ENCODE data around the gene FALEC.

FALEC gene

DNA sequence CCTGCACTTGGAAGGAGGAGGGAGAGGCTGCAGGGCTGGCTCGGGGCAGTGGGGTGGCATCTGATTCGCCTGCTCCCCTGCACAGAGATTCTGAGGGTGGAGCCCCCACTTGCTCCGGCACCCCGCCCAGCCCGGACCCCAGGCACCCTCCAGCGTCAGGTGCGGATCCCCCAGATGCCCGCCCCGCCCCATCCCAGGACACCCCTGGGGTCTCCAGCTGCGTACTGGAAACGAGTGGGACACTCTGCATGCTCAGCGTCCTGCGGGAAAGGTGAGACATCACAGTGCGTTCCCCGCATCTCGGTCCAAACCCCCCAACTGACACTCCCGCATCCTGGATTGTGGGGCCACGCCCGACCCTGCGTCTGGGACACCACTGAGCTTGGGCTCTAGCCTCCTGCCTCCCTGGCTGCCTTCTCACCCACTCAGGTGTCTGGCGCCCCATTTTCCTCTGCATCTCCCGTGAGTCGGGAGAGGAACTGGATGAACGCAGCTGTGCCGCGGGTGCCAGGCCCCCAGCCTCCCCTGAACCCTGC, 41.6 kb downstream of the FALEC start:
- TF ChIP-seq, protein P1, sequence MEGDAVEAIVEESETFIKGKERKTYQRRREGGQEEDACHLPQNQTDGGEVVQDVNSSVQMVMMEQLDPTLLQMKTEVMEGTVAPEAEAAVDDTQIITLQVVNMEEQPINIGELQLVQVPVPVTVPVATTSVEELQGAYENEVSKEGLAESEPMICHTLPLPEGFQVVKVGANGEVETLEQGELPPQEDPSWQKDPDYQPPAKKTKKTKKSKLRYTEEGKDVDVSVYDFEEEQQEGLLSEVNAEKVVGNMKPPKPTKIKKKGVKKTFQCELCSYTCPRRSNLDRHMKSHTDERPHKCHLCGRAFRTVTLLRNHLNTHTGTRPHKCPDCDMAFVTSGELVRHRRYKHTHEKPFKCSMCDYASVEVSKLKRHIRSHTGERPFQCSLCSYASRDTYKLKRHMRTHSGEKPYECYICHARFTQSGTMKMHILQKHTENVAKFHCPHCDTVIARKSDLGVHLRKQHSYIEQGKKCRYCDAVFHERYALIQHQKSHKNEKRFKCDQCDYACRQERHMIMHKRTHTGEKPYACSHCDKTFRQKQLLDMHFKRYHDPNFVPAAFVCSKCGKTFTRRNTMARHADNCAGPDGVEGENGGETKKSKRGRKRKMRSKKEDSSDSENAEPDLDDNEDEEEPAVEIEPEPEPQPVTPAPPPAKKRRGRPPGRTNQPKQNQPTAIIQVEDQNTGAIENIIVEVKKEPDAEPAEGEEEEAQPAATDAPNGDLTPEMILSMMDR (IDR thresholded peaks at IDR 0.05), result no peak

DNA sequence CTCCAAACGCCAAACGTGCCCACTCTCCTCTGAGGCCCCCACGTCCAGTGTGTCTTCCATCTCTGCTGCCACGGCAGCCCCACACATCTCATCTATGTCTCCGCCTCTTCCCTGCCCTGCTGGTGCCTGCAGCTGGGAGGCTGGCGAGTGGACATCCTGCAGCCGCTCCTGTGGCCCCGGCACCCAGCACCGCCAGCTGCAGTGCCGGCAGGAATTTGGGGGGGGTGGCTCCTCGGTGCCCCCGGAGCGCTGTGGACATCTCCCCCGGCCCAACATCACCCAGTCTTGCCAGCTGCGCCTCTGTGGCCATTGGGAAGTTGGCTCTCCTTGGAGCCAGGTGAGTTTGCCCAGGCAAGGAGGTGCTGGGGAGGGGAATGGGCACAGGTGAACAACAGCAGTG, 42.3 kb downstream of the FALEC start:
- TF ChIP-seq, protein P1 (IDR thresholded peaks at IDR 0.05), result no peak

DNA sequence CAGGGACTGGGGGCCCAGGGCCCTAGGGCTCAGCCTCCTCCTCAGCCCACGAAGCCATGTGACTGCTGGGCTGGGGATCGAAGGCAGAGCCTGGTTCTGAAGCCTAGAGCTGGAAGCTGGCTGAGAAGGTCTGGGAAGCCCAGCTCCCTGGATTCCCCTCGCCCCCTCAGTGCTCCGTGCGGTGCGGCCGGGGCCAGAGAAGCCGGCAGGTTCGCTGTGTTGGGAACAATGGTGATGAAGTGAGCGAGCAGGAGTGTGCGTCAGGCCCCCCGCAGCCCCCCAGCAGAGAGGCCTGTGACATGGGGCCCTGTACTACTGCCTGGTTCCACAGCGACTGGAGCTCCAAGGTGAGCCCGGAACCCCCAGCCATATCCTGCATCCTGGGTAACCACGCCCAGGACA, 42.8 kb downstream of the FALEC start:
- TF ChIP-seq, protein P1 (IDR thresholded peaks at IDR 0.05), result no peak

DNA sequence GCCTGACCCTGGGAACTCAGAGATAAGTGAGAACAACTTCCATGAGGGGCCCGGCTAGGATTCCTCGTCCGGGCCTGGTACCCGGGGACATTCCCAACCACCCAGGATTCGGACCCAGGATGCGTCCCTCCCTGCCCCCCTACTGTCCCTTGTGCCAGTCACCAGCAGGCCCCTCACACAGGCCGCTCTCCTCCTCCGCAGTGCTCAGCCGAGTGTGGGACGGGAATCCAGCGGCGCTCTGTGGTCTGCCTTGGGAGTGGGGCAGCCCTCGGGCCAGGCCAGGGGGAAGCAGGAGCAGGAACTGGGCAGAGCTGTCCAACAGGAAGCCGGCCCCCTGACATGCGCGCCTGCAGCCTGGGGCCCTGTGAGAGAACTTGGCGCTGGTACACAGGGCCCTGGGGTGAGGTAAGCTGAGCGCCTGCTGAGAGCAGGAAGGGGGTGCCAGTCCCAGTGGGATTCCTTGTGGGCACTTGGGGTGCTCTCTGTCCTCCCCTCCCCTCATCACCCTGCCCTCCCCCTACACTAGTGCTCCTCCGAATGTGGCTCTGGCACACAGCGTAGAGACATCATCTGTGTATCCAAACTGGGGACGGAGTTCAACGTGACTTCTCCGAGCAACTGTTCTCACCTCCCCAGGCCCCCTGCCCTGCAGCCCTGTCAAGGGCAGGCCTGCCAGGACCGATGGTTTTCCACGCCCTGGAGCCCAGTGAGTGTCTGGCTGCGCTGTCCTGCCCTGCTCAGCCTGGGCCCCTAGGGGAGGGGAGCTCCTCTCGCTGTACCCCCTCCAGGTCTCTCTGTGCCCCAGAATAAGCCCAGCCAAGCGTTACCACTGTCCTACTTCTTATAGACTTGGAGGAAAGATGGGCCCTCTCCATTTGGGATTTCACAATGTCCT, 43.5 kb downstream of the FALEC start:
- TF ChIP-seq, protein P1 (IDR thresholded peaks at IDR 0.05), result no peak

DNA sequence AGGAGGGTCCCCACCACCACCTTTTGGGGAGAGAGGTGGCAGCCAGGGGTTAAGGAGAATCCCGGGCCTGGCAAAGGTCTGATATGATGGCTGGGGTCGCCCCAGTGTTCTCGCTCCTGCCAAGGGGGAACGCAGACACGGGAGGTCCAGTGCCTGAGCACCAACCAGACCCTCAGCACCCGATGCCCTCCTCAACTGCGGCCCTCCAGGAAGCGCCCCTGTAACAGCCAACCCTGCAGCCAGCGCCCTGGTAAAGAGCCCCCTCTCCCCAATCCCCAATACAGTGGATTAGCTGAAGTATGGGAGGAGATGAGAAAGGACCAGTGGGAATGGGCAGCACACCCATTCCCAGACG, 44.1 kb downstream of the FALEC start:
- TF ChIP-seq, protein P1 (IDR thresholded peaks at IDR 0.05), result no peak

DNA sequence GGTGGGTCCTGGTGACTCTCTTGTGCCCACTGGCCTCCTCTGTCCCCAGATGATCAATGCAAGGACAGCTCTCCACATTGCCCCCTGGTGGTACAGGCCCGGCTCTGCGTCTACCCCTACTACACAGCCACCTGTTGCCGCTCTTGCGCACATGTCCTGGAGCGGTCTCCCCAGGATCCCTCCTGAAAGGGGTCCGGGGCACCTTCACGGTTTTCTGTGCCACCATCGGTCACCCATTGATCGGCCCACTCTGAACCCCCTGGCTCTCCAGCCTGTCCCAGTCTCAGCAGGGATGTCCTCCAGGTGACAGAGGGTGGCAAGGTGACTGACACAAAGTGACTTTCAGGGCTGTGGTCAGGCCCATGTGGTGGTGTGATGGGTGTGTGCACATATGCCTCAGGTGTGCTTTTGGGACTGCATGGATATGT, 44.5 kb downstream of the FALEC start:
- TF ChIP-seq, protein P1 (IDR thresholded peaks at IDR 0.05), result peak; percentile 99

DNA sequence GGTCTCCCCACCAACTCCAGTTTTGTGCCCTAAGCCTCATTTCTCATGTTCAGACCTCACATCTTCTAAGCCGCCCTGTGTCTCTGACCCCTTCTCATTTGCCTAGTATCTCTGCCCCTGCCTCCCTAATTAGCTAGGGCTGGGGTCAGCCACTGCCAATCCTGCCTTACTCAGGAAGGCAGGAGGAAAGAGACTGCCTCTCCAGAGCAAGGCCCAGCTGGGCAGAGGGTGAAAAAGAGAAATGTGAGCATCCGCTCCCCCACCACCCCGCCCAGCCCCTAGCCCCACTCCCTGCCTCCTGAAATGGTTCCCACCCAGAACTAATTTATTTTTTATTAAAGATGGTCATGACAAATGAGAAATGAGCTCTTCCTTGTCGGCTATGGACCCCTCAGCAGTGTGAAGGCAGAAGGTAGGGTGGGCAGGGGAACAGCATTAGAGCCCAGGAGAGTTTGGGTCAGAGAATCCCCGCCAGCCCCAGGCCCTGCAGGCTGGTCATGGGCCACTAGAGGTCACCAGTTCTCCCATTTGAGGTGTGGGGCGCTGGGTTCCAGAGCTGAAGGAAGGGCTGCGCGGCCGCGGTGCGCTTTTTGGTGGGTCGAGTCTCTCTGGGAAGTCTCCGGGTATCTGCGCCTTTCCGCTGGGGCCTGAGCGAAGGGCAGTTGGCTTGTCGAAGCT, 45.2 kb downstream of the FALEC start:
- TF ChIP-seq, protein P1 (IDR thresholded peaks at IDR 0.05), result peak; percentile 96
